ENCODE measurements around the gene PRKAG1.

PRKAG1 gene

DNA sequence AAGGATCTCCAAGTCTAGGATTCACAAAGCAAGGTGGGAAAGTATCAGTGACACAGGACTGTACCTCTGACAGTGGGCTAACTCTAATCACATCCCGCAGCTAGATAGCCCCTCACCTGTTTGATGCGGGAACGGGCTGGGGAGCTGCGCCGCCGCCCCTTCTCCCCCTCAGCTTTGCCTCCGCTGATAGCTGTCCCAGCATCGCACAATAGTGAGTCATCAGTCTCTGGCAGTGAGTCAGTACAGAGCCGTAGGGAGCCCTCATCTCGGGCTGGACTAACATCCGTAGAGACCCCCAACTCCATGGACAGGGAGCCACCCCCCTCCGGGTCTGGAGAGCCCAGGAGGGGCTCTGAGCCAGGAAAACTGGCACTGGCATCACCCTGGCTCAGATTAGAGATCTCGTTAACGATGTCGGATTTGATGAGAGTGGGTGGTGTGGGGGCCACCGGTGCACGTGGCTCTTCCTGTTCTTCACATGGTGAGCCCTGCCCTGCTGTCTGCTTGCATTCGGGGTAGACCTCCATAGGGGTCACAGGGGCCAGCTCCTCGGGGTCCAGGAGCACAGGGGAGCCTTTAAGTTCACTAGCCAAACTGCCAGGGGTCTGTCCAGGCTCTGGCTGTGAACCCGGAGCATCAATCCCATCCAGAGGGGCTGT lies 31.1 kb upstream of the PRKAG1 start:
- DNase-seq: no peak

DNA sequence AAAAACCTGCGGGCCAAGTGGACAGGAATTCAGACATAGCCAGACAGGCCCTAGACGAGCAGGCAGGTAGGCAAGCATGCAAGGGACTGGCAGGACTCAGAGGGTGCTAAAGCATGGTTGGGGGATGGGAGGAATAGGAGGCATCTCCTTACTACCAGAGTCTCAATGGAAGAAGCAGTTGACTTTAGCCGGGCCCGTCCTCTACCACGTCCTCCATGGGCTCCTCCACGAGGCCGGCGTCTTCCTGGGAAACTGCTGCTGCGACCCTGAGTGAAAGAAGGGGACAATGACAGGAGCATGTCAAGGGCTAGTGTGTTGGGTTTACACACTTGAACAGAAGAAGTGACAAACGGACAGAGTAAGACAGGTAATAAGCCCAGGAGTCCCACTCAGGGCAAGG lies 30.4 kb upstream of the PRKAG1 start:
- DNase-seq: no peak

- DNase-seq: no peak
Observed at GRCh38 chr12:49046129-49046895, 27.7 kb upstream of the PRKAG1 start.

- no peak for DNase-seq
Observed at GRCh38 chr12:49044660-49045059, 26.1 kb upstream of the PRKAG1 start.

GRCh38 chr12:49043856-49044258 lies 25.3 kb upstream of the PRKAG1 start:
- no peak for DNase-seq

GRCh38 chr12:49043241-49043640 lies 24.7 kb upstream of the PRKAG1 start:
- no peak for DNase-seq

GRCh38 chr12:49041881-49042484 lies 23.4 kb upstream of the PRKAG1 start:
- DNase-seq: no peak

DNA sequence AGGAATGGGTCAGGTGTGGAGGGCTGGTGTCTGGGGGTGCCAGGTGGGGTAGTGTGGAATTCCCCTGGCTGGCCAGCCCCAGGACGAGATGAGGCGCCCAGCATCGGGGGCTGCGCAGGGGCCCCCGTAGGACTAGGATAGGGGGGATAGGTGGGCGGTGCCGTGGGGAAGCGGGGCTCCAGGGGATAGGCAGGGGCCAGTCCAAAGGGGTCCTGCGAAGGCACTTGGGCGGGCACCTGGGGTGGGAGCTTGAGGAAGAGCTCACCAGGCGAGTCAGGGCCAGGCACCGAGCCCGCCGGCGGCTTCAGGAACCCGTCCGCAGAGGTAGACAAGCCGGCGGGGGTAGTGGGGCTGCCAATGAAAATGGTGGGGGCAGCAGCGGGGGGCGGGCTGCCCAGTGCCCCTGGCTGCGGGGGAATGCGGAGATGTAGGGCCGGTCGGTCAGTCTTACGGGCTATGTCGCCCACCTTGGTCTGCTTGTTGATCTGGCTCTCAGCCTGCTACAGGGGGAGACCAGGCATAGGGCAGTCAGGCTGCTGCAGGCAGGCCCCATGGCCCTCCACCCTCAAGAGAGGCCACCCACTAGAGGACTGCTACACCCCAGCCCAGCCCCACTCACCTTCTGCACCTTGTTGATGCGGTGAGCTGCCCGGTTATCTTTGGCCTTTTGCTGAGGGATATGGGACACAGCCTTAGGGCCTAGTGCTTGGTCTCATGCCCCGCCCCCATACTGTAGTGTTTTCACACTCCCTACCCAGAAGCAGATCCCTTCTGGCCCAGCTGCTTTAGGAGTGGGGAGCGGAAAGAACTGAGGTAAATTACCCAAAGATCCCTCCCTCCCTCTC lies 22.7 kb upstream of the PRKAG1 start:
- no peak for DNase-seq

DNA sequence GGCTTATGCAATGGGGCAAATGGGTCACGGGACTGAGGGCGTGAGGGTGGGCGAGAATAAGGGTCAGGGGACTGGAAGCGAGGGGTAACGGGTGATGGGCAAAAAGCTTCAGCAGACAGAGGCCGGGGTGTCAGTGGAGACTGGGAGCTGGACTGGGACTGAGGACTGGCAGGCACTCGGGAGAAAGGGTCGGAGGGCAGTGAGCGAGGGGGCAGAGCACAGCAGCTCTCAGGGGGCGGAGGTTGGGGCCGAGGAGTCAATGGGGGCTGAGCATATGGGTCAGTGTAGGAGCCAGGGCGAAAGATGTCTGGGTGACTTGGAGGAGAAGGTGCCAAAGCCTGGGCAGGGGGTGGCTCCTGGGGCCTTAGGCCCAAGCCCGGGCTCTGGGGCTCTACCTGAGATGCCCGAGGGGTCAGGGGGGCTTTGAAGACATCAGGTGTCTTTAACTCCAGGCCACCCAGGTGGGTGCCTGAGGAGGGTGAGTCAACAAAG lies 21.8 kb upstream of the PRKAG1 start:
- DNase-seq: no peak

GRCh38 chr12:49039421-49040363 lies 21.1 kb upstream of the PRKAG1 start:
- no peak for DNase-seq

GRCh38 chr12:49038291-49038955 lies 19.8 kb upstream of the PRKAG1 start:
- no peak for DNase-seq

DNA sequence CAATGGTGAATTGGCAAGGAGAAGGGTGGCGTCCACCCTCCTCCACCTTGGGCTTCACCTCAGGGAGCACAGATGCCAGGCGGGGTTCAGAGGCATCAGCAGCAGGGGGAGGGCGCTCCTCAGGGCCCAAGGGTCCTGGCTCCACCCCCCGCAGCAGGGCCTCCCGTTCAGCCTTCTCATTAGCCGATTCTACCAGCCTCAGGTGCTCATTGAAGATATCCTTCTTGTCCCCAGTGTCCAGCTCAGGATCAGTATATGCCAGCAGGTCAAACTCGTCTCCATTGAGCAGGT lies 19.3 kb upstream of the PRKAG1 start:
- no peak for DNase-seq

DNA sequence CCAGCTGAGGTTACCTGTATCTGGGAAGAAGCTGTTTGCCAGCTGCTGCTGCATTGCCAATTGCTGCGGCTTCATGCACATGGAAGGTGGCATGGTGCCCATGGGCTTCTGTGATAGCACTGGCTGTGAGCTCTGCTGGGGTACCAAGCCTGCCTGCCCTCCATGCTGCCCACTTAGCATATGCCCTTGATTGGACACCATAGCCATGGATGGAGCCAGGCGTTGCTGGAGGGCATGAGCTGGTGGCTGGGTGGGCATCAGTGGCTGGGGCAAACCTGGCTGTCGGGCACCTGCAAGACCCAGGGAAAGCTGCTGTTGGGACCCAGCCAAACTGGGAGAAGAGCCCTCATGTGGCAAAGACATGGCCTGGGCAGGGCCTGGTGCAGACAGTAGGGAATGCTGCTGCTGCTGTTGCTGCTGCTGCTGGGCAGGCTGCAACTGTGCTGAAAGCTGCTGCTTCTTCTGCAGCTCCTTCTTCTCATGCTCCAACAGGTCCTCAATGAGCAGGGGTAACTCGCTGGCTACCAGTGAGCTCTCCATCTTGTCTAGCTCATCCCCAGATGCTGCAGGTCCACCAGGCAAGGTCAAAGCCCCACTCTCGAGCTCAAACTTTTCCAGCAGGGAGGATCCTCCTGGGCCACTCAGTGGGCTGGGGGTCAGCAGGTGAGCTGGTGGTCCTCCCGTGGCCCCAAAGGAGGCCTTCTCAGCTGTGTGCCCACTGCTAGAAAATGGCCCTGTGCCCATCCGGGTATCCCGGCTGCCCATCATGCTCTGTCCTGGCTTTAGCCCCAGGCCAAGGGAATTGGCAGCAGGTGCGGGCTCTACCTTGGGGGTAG lies 18.8 kb upstream of the PRKAG1 start:
- no peak for DNase-seq

- DNase-seq: no peak
Observed at GRCh38 chr12:49036029-49036428, 17.5 kb upstream of the PRKAG1 start.

DNA sequence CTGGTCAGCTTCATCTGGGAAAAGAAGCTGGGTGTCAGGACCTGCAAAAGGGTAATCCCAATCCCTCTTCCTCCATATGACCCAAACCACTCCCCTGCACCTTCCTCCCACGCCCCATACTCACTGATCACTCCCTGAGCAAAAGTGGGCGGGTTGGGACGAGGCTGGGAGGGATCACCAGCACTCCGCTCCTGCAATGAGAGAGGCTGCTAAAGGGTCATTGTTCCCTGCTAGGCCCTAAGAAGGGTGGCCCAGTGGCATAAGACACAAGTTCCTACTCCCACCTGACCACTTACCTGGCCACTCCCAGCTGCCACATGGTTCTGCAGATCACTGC lies 15.7 kb upstream of the PRKAG1 start:
- no peak for DNase-seq

GRCh38 chr12:49033611-49034285 lies 15.2 kb upstream of the PRKAG1 start:
- no peak for DNase-seq

DNA sequence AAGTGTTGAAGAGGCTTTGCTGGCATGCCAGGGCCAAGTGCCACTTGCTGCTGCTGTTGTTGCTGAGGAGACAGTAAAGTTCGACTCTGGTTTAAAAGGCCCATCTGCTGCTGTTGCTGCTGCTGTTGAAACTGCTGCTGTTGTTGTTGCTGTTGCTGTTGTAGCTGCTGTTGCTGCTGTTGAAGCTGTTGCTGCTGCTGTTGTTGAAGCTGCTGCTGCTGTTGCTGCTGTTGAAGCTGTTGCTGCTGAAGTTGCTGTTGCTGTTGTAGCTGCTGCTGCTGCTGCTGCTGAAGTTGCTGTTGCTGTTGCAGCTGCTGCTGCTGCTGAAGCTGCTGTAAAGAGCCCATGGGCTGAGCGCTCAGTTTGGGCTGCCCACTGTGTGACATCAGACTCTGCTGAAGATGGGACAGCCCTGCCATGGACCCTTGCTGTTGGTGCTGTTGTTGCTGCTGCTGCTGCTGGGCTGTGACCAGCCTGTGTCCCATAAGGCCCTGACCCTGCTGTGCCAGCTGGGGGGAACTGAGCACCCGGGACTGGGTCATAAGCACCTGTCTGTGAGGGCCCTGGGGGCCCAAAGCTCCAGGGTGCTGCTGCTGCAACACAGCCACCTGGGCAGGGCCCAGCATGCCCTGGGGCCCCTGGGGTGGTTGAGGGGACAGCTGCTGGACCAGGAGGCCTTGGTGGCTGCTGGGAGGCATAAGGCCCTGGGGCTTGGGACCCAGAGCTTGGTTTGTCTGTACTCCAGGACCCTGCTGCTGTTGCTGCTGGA lies 14.3 kb upstream of the PRKAG1 start:
- no peak for DNase-seq

DNA sequence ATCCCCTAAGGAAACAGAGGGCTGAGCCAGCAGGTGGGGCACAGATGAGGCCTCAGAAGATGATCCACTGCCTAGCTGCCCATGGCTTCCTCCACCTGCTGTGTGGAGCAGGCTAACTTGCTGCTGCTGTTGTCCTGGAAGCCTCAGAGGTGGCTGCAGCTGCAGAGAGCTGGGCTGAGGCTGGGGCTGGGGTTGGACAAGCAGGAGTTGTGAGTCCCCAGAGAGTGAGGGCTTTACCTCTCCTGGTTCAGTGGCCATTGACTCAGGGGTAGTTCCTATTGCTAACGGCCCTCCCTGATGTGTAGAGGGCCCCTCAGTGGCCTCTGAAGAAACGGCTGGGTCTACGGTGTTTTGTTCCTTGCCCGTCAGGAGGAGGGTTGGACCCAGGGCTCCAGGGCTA lies 13.7 kb upstream of the PRKAG1 start:
- DNase-seq: no peak

DNA sequence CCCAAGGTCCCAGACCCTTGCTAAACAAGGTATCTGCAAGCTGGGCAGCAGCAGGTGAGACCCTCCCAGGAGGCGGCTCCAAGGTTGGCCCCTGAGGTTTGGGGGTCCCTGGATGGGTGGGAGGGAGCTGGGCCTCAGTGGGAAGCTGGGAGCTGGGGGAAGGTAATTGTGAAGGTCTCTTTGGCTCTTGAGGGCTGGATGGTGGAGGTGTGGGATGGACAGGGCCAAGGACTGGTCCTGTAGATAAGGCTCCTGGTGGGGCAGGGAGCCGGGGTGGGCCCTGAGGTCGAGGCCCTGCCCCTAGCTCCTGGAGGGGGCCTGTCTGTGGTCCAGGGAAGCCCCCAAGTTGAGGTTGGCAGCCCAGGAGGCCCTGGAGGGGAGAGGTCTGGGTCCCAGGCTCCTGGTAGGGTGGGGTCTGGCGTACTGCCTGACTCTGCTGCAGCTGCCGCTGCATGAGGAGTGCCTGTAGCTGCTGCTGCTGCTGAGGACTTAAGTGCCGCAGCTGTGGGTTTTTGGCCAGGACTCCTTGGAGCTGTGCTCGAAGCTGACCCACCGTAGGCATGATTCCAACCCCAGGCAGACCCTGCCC lies 13.1 kb upstream of the PRKAG1 start:
- no peak for DNase-seq

All from NCI-H345 (cell line).